ENCODE measurements around the gene HDAC4. TPM values are rescaled to one million over a fixed set of nuclear protein-coding genes. Genes with fewer than 3 reads are reported as not detected.
A peak's percentile ranks its signal among the peaks of the same experiment; 100 is the strongest.

The HDAC4 gene
- total RNA-seq, 1 experiment from 2014 or later, result 6.4 TPM

- DNase-seq (ENCODE audit: low spot score), result no peak
Observed at GRCh38 chr2:239383759-239384156, 17.1 kb downstream of the HDAC4 start.

GRCh38 chr2:239383036-239383758 is 17.6 kb downstream of the HDAC4 start:
- DNase-seq (ENCODE audit: low spot score), result no peak

- DNase-seq (ENCODE audit: low spot score), result no peak
Observed at GRCh38 chr2:239382384-239382880, 18.4 kb downstream of the HDAC4 start.

- no peak for DNase-seq (ENCODE audit: low spot score)
Observed at GRCh38 chr2:239381709-239382134, 19.1 kb downstream of the HDAC4 start.

GRCh38 chr2:239380831-239381708 is 19.8 kb downstream of the HDAC4 start:
- DNase-seq (ENCODE audit: low spot score), result no peak

- no peak for DNase-seq (ENCODE audit: low spot score)
Observed at GRCh38 chr2:239379641-239380170, 21.1 kb downstream of the HDAC4 start.

- no peak for DNase-seq (ENCODE audit: low spot score)
Observed at GRCh38 chr2:239378918-239379640, 21.7 kb downstream of the HDAC4 start.

GRCh38 chr2:239378021-239378917 is 22.6 kb downstream of the HDAC4 start:
- no peak for DNase-seq (ENCODE audit: low spot score)

- no peak for DNase-seq (ENCODE audit: low spot score)
Observed at GRCh38 chr2:239377591-239377990, 23.2 kb downstream of the HDAC4 start.

- DNase-seq (ENCODE audit: low spot score), result no peak
Observed at GRCh38 chr2:239376942-239377531, 23.8 kb downstream of the HDAC4 start.

GRCh38 chr2:239376351-239376750 is 24.5 kb downstream of the HDAC4 start:
- DNase-seq (ENCODE audit: low spot score), result no peak

GRCh38 chr2:239375278-239376061 is 25.4 kb downstream of the HDAC4 start:
- DNase-seq (ENCODE audit: low spot score), result peak; percentile 28

GRCh38 chr2:239374896-239375277 is 25.9 kb downstream of the HDAC4 start:
- no peak for DNase-seq (ENCODE audit: low spot score)

- no peak for DNase-seq (ENCODE audit: low spot score)
Observed at GRCh38 chr2:239372835-239373234, 28.0 kb downstream of the HDAC4 start.

- no peak for DNase-seq (ENCODE audit: low spot score)
Observed at GRCh38 chr2:239371726-239372686, 28.8 kb downstream of the HDAC4 start.

- no peak for DNase-seq (ENCODE audit: low spot score)
Observed at GRCh38 chr2:239370876-239371725, 29.7 kb downstream of the HDAC4 start.

GRCh38 chr2:239370403-239370802 is 30.4 kb downstream of the HDAC4 start:
- DNase-seq (ENCODE audit: low spot score), result no peak

Data from H4 (cell line).